ENCODE measurements around the gene UTY. TPM values are rescaled to one million over a fixed set of nuclear protein-coding genes. Genes with fewer than 3 reads are reported as not detected.

UTY gene
- total and polyA plus RNA-seq, 9 of the 15 experiments (the other 6 are each of a cell fraction or from before 2014, with no cell fraction given): 0.09 TPM; not detected in 8

DNA sequence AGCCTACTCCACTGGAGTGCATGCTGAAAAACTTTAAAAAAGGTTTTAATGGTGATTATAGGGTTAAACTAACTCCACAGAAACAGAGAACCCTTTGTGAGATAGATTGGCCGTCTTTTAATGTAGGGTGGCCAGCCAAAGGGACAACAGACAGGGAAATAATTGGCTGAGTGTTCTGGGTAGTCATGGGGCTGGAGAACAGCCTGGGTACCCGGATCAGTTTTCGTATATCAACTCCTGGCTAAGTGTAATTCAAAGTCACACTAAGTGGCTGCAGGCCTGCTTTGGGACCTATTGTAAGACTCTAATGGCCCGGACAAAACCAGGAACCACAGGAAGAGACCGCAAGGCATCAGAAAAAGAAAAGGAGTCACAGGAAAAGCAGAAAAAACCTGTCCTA is 139.9 kb downstream of the UTY start (continued):
- TF ChIP-seq, protein P1, sequence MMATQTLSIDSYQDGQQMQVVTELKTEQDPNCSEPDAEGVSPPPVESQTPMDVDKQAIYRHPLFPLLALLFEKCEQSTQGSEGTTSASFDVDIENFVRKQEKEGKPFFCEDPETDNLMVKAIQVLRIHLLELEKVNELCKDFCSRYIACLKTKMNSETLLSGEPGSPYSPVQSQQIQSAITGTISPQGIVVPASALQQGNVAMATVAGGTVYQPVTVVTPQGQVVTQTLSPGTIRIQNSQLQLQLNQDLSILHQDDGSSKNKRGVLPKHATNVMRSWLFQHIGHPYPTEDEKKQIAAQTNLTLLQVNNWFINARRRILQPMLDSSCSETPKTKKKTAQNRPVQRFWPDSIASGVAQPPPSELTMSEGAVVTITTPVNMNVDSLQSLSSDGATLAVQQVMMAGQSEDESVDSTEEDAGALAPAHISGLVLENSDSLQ (IDR thresholded peaks at IDR 0.05): no peak
- TF ChIP-seq CBX1 (IDR thresholded peaks at IDR 0.05; ENCODE audit: low read depth): no peak

DNA sequence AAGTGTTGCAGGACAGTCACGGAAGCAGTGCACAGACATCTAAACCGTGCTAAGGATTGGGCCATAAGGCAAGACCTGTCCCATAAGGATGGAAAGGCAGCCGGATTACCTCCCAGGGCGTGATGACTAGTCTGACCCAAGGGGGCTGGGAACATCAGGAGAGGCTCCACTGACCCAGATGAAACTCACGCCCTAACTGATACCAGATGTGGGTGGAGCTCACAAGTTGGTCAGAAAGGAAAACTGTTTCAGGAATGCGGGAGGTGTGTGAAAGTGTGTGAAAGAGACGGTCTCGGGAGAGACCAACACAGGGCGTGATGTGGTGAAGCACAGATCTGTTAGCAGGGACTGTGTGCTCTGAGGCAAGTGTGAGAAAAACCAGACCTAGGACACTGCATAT is 140.5 kb downstream of the UTY start:
- no peak for FAIRE-seq
- H3K4me1 ChIP-seq (replicated peaks in 1 of 2; ENCODE audit: control insufficient read depth in 2 of 2, insufficient read depth in 2 of 2, low read length in 2 of 2): no peaks in the 10 kb centered on the region
- no peak for DNase-seq (ENCODE audit: extremely low read depth in 1 of 4, low spot score in 3 of 4)
- no TSS peak for BruUV-seq (replicated peaks)
- no peak overlapping the region for H3K27ac ChIP-seq (ENCODE audit: extremely low read depth, low read depth, low read length)
- H3K36me3 ChIP-seq (ENCODE audit: control insufficient read depth, insufficient read depth, low read length): no peaks in the 10 kb centered on the region
- no peaks in the 10 kb centered on the region for H3K27me3 ChIP-seq (ENCODE audit: control insufficient read depth in 2 of 2, insufficient read depth in 2 of 2, low read length in 2 of 2)
- TF ChIP-seq MYC (IDR thresholded peaks at IDR 0.05; ENCODE audit: low read depth, low read length) (no peak), MYC (CRISPR knock-in tag; IDR thresholded peaks at IDR 0.05; ENCODE audit: borderline replicate concordance, low read depth) (no peak), ETV6 (IDR thresholded peaks at IDR 0.05; ENCODE audit: borderline replicate concordance in 1 of 2, low read depth in 2 of 2, low read length in 1 of 2) (no peak), ETV6 (CRISPR knock-in tag; IDR thresholded peaks at IDR 0.05; ENCODE audit: borderline replicate concordance) (no peak)
- TF ChIP-seq, protein P2, sequence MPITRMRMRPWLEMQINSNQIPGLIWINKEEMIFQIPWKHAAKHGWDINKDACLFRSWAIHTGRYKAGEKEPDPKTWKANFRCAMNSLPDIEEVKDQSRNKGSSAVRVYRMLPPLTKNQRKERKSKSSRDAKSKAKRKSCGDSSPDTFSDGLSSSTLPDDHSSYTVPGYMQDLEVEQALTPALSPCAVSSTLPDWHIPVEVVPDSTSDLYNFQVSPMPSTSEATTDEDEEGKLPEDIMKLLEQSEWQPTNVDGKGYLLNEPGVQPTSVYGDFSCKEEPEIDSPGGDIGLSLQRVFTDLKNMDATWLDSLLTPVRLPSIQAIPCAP (CRISPR knock-in tag; IDR thresholded peaks at IDR 0.05; ENCODE audit: borderline replicate concordance): no peak
- CTCF ChIA-PET (ENCODE audit: low intra/inter-chr PET ratio): no interaction called here
- no peak overlapping the region for H2AFZ ChIP-seq (ENCODE audit: low read depth, low read length)
- in situ Hi-C loops (cut with MboI): no loop called here
- no peak overlapping the region for H3K4me2 ChIP-seq (ENCODE audit: insufficient read depth, low read length)
- WGBS (ENCODE audit: insufficient coverage, low coverage, missing lambda C conversion rate): no CpG with 5 or more reads among the region's 9 CpGs
- no peaks in the 10 kb centered on the region for H3K79me2 ChIP-seq (ENCODE audit: control insufficient read depth, insufficient read depth, low read length)
- no peaks in the 10 kb centered on the region for H4K20me1 ChIP-seq (replicated peaks; ENCODE audit: control insufficient read depth, insufficient read depth, low read length)
- no peaks in the 10 kb centered on the region for H3K9me3 ChIP-seq (replicated peaks; ENCODE audit: control insufficient read depth, insufficient read depth, low read depth, low read length)
- H3K9ac ChIP-seq (ENCODE audit: insufficient read depth in 1 of 2, low read depth in 2 of 2, low read length in 2 of 2): no peak overlapping the region
- intact Hi-C loops (cut with micrococcal nuclease): no loop called here
- H3K9me1 ChIP-seq (ENCODE audit: control insufficient read depth, insufficient read depth, low read length): no peaks in the 10 kb centered on the region
- H3K4me3 ChIP-seq: no peak overlapping the region
- POLR2A ChIA-PET: no interaction called here
- no peak for ATAC-seq
